Measurements from ENCODE around the gene CSGALNACT2.

CSGALNACT2 gene

DNA sequence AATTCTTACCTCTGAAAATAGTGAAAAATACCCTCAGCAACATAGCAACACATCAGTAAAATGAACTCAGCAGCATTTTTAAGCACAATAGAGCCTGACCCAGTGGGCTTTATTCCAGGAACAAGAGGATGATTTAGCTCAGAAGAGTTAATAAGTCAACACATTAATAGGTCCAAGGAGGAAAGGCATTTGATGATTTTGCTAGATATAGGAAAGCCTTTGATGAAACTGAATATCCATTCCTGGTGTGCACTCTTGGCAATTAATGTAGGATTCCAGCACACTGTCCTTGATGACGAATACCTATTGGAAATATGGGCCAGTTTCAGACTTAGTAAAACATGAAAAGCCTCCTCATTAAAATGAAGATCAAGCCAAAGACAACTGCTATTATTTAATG, 86.1 kb downstream of the CSGALNACT2 start:
- no peak for FAIRE-seq

DNA sequence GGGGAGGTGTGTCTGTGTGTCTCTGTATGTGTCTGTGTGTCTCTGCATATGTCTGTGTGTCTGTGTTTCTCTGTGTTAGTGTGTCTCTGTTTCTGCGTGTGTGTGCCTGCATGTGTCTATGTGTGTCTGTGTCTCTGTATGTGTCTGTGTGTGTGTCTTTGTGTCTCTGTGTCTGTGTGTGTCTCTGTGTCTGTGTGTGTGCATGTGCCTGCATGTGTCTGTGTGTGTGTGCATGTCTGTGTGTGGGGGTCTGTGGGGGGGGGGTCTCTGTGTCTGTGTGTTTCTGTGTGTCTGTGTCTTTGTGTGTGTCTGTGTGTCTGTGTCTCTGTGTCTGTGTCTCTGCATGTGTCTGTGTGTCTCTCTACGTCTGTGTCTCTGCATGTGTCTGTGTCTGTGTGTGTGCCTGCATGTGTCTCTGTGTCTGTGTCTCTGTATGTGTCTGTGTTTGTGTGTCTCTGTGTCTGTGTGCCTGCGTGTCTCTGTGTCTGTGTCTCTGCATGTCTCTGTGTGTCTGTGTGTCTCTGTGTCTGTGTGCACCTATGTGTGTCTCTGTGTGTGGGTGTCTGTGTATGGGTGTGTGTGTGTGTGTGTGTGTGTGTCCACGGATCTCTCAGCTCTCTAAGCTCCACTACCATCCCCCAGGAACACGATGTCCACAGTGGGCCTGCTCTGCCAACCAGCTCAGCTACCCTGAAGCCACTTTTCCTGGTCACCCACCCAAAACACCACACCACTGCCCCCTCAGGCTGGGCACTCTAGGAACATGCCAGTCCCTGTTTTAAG, 87.0 kb downstream of the CSGALNACT2 start:
- FAIRE-seq: peak; percentile 92

More for the DNA sequence above, 86.1 kb downstream of the CSGALNACT2 start:
- no peak for DNase-seq (ENCODE audit: insufficient read length, low spot score)

DNA sequence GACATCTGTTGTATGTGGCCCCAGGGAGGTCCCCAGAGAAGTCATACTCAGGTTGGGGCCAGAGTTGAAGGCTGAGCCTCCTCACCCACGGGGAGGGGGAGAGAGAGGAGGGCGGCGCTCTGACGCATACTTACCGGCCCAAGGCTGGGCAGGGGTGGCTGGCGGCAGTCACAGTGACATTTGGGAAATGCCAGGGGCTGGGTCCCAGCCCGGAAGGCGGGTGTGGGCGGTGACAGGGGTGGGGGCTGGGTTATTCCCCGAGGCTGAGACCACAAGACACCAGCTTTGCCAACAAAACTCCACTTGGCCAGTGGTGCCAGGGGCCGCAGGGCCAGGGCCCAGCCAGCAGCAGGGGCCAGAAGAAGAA, 87.5 kb downstream of the CSGALNACT2 start:
- no peak for DNase-seq (ENCODE audit: insufficient read length, low spot score)
- no peak for FAIRE-seq

More for the DNA sequence above, 87.0 kb downstream of the CSGALNACT2 start:
- DNase-seq (ENCODE audit: insufficient read length, low spot score): no peak

DNA sequence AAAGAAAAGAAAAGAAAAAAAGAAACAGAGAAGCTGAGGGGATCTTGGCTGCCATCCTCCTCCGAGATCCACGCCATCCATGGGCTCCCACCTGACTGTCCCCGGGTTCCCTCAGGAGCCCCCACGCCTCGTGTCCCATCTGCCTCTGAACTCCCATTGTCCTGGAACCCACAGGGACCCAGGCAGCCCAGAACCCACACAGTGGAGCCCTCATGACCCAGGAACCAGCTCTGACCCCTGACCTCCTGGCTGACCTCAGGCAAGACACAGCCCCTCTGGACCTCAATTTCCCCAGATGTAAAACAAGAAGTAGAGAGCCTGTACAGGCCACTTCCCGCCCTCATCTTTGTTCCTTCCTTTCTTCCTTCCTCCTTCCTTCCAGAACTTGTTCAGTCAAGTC, 88.2 kb downstream of the CSGALNACT2 start:
- no peak for DNase-seq (ENCODE audit: insufficient read length, low spot score)

DNA sequence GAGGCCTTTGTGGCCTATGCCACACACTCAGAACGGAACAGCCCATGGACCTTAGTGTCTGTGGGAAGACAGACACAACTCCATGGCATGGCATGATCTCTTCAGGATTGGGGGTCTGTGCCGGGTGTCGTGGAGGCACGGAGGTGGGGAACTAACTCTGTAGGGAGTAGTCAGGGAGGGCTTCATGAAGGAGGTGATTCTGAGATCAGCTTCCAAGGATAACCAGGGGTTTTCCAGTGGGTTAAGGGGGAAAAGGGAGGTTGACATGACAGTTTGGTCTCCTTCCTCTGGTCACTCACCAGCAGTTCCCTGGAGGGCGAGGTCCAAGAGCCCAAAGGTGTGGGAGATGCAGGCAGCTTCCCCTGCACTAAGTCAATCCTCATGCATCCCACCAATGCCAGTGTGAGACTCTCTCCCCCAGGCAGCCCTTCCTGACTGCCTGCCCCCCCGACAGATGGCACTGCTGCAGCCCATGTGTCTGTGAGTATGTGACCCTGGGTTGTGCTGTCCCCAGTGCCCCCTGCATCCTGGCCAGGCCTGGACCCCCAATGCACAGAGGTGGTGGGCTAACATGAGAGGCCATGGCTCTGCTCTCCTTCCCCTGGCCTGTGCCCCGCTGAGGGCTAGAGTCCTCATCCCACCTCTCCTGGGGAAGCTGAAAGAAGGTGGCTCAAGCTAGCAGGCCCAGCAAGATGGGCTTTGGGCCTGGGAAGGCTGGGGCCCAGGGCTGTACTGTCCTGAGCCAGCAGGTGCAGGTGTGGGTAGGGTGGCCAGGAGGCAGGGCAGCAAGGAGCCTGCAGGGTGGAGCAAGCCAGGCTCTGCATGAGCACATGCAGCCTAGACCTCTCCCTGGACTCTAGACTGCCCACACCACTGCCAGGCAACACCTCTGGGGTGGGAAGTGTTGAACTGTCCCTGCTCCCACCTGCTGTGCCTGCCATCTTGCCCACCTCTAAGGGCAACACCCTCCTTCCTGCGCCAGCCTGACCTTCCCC, 88.9 kb downstream of the CSGALNACT2 start:
- FAIRE-seq: no peak
- DNase-seq (ENCODE audit: insufficient read length, low spot score): no peak

More for the DNA sequence above, 88.2 kb downstream of the CSGALNACT2 start:
- FAIRE-seq: no peak

DNA sequence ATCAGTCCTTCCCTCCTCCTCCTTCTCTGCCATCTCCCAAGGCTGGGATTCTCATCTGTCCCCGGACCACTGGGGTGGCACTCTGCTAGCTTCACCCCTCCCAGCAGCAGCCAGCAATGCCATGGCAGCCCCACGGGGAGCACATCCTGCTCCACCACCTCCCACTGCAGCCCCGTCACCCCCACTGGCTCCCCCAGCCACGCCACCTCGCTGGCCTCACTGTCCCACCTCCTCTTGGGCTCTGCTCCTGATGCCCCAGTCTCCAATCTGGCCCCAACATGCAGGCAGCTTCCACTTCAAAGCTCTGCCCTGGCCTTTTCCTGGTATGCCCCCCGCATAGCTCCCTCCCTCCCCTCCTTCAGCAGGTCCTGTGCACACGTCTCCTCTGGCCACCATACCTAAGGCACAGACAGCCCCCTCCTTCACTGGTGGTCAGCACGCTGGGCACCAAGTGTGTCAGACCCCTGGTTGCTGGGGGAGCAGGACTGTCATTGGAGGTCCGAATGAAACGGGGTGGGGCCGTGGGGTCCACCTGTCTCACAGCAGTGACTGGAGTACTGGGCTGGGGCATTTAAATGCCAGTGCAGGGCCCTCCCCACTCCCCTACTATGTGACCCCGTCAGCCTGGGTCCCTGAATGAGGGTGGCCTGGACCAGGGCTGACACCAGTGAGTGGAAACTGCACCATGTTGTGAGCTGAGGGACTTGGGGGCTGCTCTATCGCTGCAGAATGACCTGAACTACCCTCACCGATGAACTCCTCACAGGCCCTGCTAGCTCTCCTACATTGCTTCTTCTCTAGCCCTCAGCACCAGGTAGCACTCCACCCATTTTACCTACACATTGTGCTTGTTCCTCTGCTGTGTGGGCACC, 89.9 kb downstream of the CSGALNACT2 start:
- DNase-seq (ENCODE audit: insufficient read length, low spot score) (no peak), FAIRE-seq (no peak)

DNA sequence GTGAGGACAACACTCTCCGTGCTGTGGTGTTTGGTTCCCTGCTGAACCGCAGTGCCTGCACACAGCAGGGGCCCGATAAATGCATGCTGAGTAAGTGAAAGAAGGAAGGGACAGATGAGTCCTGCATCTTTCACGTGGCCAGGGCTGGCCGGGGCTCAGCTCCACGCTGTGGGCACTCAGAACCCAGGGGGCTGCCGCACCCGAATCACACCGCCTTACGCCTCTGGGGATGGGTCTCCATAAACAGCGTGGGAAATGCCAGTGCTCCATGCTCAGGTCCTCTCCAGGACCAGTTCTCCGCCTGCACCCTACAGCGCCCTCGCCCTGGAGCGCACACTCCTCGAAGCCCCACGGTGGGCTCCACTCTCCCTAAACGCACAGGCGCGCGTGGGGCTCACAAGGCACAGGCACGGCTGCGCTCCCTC, 90.5 kb downstream of the CSGALNACT2 start:
- DNase-seq (ENCODE audit: insufficient read length, low spot score) (no peak), FAIRE-seq (peak; percentile 57)

DNA sequence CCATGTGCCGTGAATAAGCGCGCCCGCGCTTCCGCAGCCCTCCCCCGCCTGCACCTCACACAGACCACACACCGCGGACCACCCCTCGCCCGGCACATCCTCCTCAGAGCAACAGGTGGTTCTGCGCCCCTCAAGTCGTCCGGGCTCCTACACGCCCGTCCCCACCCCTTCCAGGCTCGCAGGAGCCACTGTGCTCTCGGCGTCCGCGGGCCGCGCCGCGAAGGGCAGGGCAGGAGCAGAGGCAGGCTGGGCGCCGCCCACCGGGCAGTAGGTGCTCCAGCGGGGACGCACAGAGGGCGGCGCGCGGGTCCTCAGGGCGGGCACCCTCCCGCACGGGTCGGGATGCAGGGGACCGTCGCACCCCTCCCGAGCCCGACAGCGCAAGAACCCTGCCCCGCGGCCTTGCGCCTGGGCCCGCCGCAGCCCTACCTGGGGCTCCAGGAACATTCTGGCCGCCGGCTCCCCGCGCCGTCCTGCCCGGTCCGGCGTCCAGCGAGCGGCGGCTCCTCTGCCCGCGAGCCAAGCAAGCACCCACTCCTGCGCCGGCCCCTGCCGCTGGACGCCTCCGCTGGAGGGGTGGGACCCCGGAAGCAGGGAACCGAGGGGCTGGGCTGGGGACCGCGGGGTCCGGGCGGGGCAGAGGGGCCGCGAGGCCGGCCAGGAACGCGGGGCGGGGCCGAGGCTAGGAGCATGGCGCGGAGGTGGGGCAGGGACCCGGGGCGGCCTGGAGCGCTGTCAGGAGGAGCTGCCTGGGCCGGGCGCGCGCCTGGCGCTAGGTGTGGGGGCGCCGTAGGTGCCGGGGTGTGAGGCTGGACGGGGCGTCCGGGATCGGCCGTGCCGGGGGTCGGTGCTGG, 91.2 kb downstream of the CSGALNACT2 start:
- FAIRE-seq (peak; percentile 82), DNase-seq (ENCODE audit: insufficient read length, low spot score) (no peak)

DNA sequence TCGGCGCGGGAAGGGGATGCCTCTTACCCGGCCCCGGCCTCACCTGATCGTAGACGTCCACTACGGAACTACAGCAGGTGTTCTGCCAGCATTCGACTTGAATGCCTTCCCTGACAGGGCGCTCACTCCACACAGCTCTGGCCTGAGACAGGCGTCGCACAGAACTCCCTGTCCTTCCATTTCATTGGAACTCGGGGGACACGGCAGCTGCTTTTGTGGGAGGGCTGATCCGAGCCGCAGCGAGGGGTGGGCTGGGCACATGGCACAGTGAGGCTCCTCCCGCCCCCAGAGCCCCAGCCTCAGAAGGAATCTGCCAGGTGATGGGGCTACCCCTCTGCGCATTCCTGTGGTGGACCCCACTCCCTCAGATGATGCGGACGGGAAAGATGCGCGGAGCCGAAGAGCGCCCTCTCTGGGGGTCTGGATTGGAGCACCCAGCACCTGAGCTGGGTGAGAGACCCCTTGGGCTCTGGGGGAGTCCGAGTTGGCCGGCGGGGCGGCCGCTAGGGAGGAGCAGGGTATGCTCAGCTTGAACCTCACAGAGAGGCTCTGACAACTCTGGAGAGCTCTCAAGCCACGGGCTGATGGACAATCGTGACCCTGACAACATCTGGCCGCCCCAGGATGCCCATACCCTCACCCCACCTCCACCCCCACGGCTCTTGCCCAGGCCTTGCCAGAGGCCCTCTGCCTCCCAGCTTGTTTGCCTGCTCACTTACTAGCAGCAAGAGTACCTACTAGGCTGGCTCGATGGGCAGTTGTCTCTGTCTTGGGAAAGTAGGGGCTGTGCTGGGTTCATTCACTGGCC, 92.1 kb downstream of the CSGALNACT2 start:
- FAIRE-seq: no peak
- DNase-seq (ENCODE audit: insufficient read length, low spot score): no peak

DNA sequence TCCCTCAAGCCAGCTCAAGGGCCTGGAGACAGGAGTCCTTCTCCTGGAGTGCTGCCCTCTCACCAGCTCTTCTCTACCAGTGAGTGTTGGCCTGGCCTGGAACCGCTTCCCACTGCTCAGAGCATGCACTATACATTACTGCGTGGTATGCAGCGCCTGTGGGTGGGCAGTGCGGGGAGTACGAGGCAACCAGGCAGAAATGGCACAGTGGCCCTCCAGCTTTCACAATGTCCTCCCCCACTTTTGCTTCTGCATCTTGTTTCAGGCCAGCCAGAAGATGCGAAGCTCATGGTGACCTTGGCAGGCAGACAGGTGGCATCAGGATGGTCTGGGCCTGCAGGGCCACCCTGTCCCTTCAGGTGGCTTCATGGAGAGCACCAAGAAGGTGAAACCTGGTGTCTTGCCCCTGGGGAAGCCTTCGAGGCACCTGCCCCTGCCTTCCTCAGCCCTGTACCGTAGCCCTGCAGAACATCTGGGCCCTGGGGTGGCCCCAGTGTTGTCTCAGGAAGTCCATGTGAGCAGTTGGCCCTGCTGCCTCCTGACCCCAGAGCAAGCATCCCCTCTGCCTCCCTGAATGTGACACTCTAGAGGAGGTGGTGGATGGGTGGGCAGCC, 92.8 kb downstream of the CSGALNACT2 start:
- FAIRE-seq (no peak), DNase-seq (ENCODE audit: insufficient read length, low spot score) (no peak)

DNA sequence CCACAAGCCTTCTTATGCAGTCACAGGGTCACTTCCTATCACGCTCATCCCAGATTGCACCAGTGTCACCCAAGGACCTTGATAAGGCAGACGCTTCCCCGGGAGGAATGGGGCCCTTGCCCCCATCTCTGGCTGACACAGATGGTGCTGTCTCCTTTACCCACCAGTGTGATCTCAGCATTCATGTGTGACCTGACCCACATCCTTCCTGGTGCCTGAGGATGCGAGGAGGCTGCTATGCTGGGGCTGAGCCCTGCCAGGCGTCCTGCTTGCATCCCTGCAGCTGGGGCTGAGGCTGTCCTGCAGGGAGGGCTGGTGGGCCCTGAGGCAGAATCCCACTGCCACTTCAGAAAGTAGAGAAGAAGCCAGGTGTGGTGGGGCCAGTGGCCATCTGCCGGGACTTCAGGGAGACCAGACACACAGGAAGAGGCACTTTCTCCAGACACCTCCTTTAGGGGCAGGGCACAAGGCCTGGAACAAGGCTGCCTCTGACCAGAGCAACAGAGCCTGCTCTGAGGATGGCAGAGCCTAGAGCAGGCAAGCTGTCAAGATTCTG, 93.4 kb downstream of the CSGALNACT2 start:
- FAIRE-seq (no peak), DNase-seq (ENCODE audit: insufficient read length, low spot score) (no peak)

DNA sequence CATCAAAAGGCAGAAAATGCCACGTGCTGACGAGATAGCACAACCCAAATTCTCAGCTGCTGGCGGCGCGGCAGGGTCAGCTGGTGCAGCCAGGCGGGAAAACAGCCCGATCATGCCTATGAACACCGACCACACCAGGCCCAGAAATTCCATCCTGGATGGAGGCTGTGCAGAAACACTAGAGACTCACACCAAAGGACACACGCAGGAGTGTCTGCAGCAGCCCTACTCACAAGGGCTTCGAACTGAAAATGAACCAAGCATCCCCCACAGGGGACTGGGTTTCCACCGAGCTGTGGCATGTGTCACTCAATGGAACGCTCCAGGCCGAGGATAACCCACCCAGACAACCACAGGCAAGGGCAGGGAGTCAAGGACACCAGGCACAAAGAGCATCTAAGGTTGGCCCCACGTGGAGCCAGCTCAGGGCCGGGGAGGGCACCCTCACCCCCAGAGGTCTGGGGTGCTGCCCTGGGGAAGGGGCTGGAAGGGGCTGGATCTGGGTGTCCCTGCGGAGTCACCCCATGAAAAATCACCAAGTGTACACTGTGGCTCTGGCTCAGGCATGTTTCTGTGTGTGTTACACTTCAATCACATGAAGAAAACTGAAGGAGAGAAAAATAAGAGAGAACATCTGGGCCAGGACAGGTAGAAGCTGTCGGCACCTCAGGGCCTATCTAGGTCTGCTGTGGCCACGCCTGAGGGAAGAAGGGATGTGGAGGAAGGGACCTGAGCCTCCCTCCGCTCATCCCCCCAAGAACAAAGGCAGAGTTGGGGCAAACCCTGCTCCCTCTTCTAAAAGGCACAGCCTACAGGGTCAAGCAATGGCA, 95.6 kb downstream of the CSGALNACT2 start:
- FAIRE-seq (no peak), DNase-seq (ENCODE audit: insufficient read length, low spot score) (no peak)

DNA sequence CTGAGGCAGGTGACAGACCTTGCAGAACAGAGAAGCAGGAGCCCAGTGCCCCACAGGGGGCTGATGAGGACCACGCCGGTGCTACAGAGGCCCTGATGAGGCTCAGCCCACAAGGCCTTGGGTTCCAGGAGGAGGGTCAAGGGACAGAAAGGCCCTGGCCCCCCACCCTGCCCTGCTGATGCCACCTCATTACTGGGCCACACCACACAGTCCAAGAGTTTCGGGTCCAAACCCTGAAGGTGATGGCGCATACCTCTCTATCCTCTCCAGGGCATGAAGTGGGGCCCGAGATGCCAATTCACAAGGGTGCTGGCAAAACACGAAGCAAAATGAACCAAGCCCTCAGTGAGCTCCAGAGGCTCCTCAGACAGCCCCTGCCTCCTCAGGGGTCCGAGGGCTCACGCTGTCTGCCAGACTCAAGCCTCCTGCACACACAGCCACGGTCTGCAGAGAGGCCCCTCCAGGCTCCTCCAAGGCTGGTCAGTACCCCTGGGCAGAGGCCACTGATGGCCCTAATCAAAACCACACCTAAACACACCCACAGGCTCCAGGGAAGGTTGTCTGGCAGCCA, 96.3 kb downstream of the CSGALNACT2 start:
- DNase-seq (ENCODE audit: insufficient read length, low spot score): no peak
- FAIRE-seq: no peak
